NCI-H526 treated with DMSO at 0.1 percent for 48 hours (cell line): Measurements from ENCODE around the gene ORAI3.
"Not testable (repeated sequence)": the region's sequence is repeated elsewhere in the genome, so short reads cannot be mapped to it uniquely, and the experiment has no call there.

Source experiments
- DNase-seq: peaks from one replicate; lab custom pipeline; 2025; lab: John Stamatoyannopoulos, UW

The ORAI3 gene

GRCh38 chr16:30924076-30924912 is 24.6 kb upstream of the ORAI3 start:
- no peak for DNase-seq

DNA sequence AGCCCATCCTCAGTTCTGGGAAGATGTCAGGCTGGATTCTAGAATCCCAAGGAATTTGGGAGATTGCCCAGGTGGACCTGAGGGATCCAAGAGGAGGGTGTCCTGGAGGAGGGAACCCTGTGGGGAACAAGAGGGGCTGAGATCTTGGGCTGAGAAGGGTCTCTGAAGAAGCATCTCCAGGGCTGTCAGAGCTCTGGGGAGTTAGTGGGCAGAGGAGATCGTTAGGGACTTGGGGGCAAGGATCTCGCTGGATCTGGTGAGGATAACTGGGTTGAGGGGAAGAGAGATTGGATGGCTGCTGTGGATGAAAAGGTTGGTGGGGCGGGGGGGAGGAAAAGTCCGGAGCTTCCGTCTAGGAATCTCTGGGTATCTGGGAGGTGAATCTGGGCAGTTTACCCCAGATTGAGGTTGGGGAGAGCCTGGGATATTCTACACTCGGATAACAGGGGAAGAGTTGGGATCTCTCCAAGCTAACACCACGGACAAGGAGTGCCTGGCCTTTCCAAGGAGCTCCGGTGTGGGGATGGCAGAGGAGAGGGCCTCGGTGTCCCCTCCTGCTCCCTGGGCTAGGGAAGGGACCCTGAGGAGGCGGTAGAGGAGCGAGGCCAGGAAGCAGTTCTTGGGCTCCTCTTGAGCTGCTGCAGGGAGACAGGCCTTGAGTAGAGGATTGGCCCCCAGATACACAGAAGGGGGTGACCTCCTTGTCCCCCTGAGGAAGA is 23.8 kb upstream of the ORAI3 start:
- no peak for DNase-seq

DNA sequence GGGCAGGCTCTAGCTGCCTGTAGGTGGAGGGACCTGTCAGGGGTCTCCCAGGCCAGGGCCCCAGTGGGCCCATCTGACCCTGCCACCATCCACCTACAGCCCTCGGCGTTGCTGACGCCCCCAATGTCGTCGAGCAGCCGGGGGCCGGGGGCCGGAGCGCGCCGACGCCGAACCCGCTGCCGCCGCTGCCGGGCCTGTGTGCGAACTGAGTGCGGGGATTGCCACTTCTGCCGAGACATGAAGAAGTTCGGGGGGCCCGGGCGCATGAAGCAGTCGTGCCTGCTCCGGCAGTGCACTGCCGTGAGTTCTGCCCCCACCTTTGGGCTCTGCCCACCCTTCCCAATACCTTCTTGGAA is 23.3 kb upstream of the ORAI3 start:
- no peak for DNase-seq

DNA sequence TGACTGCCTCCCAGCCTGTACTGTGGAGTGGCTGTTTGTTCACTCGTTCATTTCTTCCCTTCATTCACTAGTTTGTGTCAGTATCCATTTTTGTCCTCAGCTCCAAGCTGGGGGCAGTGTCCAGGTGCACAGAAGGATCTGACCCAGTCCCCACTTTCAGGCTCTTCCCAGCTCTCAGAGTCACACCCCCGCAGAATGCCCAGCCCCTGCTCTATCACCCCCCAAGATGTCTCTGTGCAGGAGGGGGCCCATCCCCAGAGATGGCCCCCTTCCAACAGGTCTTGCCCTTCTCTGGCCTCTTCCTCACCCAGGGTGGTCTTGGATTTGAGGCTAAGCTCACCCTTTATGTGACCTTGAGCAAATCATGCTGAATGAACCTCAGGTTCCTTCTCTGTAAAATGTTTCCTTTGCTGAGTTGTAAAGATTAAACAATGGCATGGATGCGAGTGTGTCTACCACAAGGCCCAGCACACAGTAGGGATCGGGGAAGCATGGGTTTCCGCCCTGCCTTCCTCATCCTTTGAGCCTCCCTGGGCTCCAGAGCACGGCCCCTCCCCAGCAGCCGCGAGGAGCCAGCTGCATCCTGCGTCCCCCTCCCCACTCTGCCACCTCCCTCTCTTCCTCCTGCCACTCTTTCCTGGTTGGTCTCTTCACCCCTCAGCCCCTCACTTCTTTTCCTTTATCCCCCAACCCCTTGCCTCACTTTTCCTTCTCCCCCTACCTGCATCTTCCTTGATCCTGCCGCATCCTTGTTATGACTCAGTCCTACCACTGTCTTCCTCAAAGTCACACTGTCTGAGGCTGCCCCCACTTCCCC is 22.7 kb upstream of the ORAI3 start:
- DNase-seq: no peak

DNA sequence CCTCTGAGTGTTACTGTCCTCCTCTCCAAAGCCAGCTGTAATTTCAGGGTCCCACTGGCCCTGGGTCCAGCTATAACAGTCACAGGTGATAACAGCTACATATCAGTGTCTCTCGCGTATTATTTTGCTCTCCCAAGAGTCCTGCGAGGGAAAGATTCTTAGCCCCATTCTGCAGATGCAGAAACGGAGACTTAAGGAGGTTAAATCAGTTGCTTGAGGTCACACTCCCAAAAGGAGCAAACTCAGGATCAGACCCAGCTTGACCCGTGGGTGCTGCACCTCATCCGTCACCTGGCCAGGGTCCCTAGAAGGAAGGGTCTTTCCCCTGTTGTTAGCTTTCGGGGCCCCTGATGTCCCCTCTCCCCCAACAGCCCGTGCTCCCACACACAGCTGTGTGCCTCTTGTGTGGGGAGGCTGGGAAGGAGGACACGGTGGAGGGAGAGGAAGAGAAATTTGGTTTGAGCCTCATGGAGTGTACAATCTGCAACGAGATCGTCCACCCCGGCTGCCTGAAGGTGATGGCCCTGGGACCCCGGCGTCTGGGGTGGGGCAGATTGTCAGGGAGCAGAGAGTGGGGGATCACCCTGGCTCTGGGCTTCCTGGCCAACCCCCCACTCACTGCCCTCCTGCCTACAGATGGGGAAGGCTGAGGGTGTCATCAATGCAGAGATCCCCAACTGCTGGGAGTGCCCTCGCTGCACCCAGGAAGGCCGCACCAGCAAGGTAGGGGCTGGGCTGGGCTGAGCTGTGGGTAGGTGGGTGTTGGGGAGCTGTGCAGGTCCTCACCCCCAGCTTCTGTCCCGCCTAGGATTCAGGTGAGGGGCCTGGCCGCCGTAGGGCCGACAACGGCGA is 21.7 kb upstream of the ORAI3 start:
- no peak for DNase-seq

DNA sequence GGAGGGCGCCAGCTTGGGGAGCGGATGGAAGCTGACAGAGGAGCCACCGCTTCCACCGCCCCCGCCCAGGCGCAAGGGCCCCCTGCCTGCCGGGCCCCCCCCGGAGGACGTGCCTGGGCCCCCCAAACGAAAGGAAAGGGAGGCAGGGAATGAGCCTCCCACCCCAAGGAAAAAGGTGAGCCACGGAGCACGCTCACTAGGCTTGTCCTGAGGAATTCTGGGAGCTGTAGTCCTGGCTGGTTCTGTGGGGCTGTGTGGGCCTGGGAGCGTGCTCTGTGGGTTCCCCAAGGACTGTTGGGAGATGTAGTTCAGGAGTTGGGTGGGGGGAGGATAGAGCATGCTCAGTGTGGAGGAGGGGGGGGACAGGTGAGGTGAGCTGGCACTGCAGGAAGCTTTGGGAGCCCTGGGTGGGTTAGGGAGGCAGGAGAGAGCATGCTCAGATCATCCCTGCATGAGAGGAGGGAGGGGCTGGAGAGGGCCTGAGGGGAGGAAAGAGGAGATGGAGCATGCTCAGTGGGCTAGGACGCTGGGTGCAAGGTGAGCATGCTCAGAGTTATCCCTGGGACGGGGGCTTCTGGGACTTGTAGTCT is 21.0 kb upstream of the ORAI3 start:
- peak; percentile 91 for DNase-seq

- DNase-seq: no peak
Observed at GRCh38 chr16:30928390-30928789, 20.5 kb upstream of the ORAI3 start.

DNA sequence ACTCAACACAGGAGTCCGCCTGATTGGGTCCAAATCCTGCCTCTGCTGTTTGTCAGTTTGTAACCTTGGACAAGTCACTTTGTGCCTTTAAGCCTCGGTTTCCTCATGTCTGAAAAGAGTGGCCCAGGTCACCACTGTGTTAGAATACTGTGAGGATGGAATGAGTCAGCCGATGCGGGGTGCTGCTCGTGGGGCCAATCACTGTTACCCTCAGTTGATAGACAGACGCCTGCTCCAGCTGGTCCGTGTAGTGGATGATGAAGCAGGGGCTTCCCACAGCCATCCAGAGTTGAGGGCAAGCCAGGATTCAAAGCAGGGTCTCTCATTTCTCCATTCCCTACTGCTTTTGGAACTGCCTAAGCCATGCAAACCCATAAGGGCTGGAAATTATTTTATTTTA is 19.7 kb upstream of the ORAI3 start:
- DNase-seq: no peak

- DNase-seq: no peak
Observed at GRCh38 chr16:30930160-30930571, 18.7 kb upstream of the ORAI3 start.

- DNase-seq: no peak
Observed at GRCh38 chr16:30931068-30931650, 17.7 kb upstream of the ORAI3 start.

DNA sequence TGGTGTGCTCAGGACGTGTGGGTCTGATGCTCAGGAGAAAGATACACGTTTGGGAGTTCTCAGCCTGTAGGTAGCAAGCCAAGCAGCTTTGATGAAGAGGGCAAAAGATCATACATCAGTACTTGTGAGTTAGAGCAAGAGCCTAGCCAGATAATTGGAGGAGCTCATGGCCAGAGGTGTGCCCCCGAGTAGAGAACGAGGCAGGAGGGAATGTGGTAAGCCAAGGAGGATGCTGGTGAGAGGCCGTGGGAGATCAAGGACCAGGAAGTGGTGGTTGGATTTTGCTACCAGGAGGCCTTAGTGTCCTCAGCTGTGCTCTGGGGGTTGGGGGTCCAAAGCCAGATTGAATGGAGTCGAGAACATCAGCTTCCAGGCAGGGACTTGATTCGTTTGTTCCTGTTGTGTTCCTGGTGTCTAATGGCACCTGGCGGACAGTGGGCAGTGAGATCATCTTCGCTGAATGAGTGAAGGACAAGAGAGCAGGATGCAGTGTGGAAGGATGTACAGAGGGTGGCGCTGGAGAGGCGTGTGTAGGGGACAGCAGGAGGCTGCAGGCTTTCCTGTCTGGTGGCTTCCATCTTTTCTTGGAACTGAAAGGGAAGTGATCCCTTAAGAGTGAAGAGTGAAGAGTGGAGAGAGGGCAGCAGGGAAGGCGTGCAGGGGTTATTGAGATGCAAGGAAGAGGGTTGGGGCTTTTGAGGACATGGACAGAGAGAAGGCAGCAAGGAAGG is 13.9 kb upstream of the ORAI3 start:
- no peak for DNase-seq

DNA sequence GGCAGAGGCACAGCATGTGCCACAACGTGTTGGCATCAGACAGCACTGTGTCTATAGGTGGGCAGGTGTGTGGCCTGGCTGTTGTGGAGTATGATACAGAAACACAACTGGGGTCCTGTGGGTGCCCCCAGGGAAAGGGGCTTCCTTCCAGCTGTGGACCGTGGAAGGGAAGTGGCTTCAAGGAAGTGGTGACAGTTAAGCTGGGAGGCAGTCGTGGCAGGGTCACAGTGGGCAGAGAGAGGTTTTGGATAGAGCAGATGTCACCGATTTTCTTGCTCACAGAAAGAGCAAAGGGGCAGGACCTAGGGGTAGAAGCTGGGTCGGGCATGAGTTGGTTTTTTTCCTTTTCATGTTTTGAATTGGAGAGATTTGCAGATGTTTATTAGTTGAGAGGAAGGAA is 11.2 kb upstream of the ORAI3 start:
- no peak for DNase-seq

DNA sequence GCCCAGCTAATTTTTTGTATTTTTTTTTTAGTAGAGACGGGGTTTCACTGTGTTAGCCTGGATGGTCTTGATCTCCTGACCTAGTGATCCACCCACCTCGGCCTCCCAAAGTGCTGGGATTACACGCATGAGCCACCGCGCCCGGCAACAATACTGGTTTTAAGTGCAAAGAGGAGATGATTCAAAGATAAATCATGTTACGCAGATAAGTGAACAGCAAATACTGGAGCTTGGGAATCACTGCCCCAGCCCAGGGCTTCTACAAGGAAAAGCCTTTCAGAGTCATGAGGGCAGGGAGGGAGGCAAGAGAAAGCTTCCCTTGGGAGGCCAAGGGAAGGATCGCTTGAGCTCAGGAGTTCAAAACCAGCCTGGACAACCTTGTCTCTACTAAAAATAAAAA is 9.3 kb upstream of the ORAI3 start:
- not testable (repeated sequence) for DNase-seq

- no peak for DNase-seq
Observed at GRCh38 chr16:30941600-30942425, 7.1 kb upstream of the ORAI3 start.

GRCh38 chr16:30942426-30942806 is 6.5 kb upstream of the ORAI3 start:
- no peak for DNase-seq

GRCh38 chr16:30944352-30944751 is 4.5 kb upstream of the ORAI3 start:
- no peak for DNase-seq

DNA sequence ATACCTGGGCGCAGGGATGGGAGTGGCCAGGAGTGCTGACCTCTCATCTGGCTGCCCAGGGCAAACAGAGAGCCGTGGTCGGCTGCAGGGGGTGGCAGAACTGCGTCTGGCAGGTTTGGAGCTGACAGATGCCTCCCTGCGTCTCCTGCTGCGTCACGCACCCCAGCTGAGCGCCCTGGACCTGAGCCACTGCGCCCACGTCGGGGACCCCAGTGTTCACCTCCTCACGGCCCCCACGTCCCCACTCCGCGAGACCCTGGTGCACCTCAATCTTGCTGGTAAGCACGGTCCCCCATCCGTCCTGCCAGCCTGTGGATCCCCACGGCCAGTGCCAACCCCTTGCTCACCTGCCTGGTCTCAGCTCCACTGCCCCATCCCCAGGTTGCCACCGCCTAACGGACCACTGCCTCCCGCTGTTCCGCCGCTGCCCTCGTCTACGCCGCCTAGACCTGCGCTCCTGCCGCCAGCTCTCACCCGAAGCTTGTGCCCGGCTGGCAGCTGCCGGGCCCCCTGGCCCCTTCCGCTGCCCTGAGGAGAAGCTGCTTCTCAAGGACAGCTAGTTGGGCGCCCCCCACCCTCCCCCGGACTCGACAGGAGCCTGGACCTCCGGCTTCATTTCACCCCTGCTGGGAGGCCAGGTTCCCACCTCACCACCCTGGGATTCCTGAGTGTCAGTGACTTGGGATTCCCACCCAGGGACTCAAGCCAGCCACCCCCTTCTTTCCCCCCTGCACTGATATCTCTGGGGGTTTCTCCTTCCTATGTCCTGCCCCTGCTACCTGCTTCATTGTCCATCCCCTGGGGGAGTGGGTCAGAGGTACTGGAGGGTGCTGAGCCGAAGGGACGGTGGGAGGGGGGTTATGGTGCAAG is 2.0 kb upstream of the ORAI3 start:
- no peak for DNase-seq

GRCh38 chr16:30947541-30947858 is 1.4 kb upstream of the ORAI3 start:
- no peak for DNase-seq
